Mesothelial cell of epicardium (in vitro differentiated cells): ENCODE data around the gene CBX2. TPM values are rescaled to one million over a fixed set of nuclear protein-coding genes. Genes with fewer than 3 reads are reported as not detected.

Experiments
- total RNA-seq: library from RNA; stranded (reverse); gene quantifications from 3 replicates; pipeline ENCODE4 v1.2.1, GENCODE V29; 2021

CBX2 gene
- total RNA-seq, 1 donor from 2014 or later, result 49.7 TPM

Other genes with a start within 250 kb of the CBX2 start
- 0.11 to 0.20 TPM in 2 of 3 replicates, not detected in the other for gene RBFOX3, start 167.1 kb upstream of the CBX2 start, total RNA-seq
- not detected in 3 replicates for gene ENPP7, start 47.2 kb upstream of the CBX2 start, total RNA-seq
- gene CBX8, start 18.9 kb downstream of the CBX2 start, total RNA-seq, result 15.5 to 18.6 TPM (median 16.3 TPM) in 3 replicates
- gene CBX4, start 61.3 kb downstream of the CBX2 start, total RNA-seq, result 30.8 to 35.0 TPM (median 32.1 TPM) in 3 replicates